GM23338 (cell line): ENCODE measurements around the gene ECHDC1. TPM values are rescaled to one million over a fixed set of nuclear protein-coding genes. Genes with fewer than 3 reads are reported as not detected.
A peak's percentile ranks its signal among the peaks of the same experiment; 100 is the strongest.
"Not testable (repeated sequence)": the region's sequence is repeated elsewhere in the genome, so short reads cannot be mapped to it uniquely, and the experiment has no call there.

ENCODE experiments used
- ATAC-seq: fragments of 200-7000 bp; cut with Tn5 transposase; 3 replicates; pipeline ENCODE4 v1.9.1; 2020
- DNase-seq: peaks from one replicate; pipeline ENCODE4 v3.0.0-alpha.2; 2015; ENCODE audit warnings: low spot score
- H2AFZ ChIP-seq: fragments of 200-600 bp; sonication (generic); 2 replicates; pipeline ENCODE4 v1.8.0; 2016; ENCODE audit warnings: antibody characterized with exemption, mild to moderate bottlenecking, moderate library complexity
- H3F3A ChIP-seq: fragments of 200-600 bp; sonication (generic); replicated peaks from 2 replicates; pipeline ENCODE4 v1.8.0; 2017; ENCODE audit warnings: antibody characterized with exemption, mixed run types, low read depth
- H3K27ac ChIP-seq: fragments of 200-600 bp; sonication (generic); 2 replicates; pipeline ENCODE4 v1.6.1; 2016; ENCODE audit warnings: low read depth
- H3K27me3 ChIP-seq: fragments of 200-600 bp; sonication (generic); 2 replicates; pipeline ENCODE4 v1.8.0; 2016; ENCODE audit warnings: mild to moderate bottlenecking, mixed run types, moderate library complexity; ENCODE audit not compliant: insufficient read depth
- H3K36me3 ChIP-seq: fragments of 200-600 bp; sonication (generic); 2 replicates; pipeline ENCODE4 v1.8.0; 2016; ENCODE audit warnings: mild to moderate bottlenecking; ENCODE audit not compliant: insufficient read depth
- H3K4me1 ChIP-seq: fragments of 200-600 bp; sonication (generic); 2 replicates; pipeline ENCODE4 v1.8.0; 2016; ENCODE audit warnings: mild to moderate bottlenecking, moderate library complexity; ENCODE audit not compliant: insufficient read depth
- H3K4me2 ChIP-seq: fragments of 200-600 bp; sonication (generic); 2 replicates; pipeline ENCODE4 v1.7.1; 2017; ENCODE audit warnings: mixed run types
- H3K4me3 ChIP-seq: fragments of 200-600 bp; sonication (generic); 2 replicates; pipeline ENCODE4 v1.6.1; 2016; ENCODE audit warnings: mixed run types
- H3K79me2 ChIP-seq: fragments of 200-600 bp; sonication (generic); replicated peaks from 2 replicates; pipeline ENCODE4 v1.8.0; 2017; ENCODE audit warnings: mild to moderate bottlenecking; ENCODE audit not compliant: insufficient read depth
- H3K9me2 ChIP-seq: fragments of 200-600 bp; sonication (generic); 2 replicates; pipeline ENCODE4 v1.8.0; 2017; ENCODE audit not compliant: insufficient read depth
- H4K20me1 ChIP-seq: fragments of 200-600 bp; sonication (generic); replicated peaks from 2 replicates; pipeline ENCODE4 v1.8.0; 2017; ENCODE audit warnings: mild to moderate bottlenecking; ENCODE audit not compliant: insufficient read depth
- H3K27ac Mint-ChIP-seq: 2 replicates; pipeline ENCODE4 v1.8.0; 2020; ENCODE audit warnings: inconsistent platforms, mild to moderate bottlenecking, moderate library complexity, mixed read lengths
- H3K27me3 Mint-ChIP-seq: 3 replicates; pipeline ENCODE4 v1.8.0; 2022; ENCODE audit warnings: low read depth, mild to moderate bottlenecking, moderate library complexity, mixed read lengths, inconsistent platforms; ENCODE audit not compliant: insufficient read depth, poor library complexity
- H3K36me3 Mint-ChIP-seq: 3 replicates; pipeline ENCODE4 v1.8.0; 2021; ENCODE audit warnings: low read depth, mild to moderate bottlenecking, inconsistent platforms, moderate library complexity, mixed read lengths
- H3K4me1 Mint-ChIP-seq: 3 replicates; pipeline ENCODE4 v1.8.0; 2020; ENCODE audit warnings: mild to moderate bottlenecking, inconsistent platforms, mixed read lengths
- H3K4me3 Mint-ChIP-seq: 3 replicates; pipeline ENCODE4 v1.8.0; 2021; ENCODE audit warnings: moderate library complexity, mild to moderate bottlenecking, inconsistent platforms, mixed read lengths
- H3K9me3 Mint-ChIP-seq: 3 replicates; pipeline ENCODE4 v1.8.0; 2020; ENCODE audit warnings: moderate library complexity, mild to moderate bottlenecking, inconsistent platforms, mixed read lengths
- CREB1 ChIP-seq: fragments of 250-450 bp; sonication (Bioruptor Pico); IDR thresholded peaks from 2 replicates; pipeline ENCODE4 v1.5.0; 2020; ENCODE audit warnings: low read depth, mild to moderate bottlenecking, moderate library complexity
- EZH2phosphoT487 ChIP-seq: fragments of 200-600 bp; sonication (generic); IDR thresholded peaks from one replicate; pipeline ENCODE4 v1.8.1; 2018; ENCODE audit warnings: antibody characterized with exemption; ENCODE audit not compliant: unreplicated experiment
- JUNB ChIP-seq: IDR thresholded peaks from one replicate; pipeline ENCODE4 v1.6.1; 2016; ENCODE audit warnings: antibody characterized with exemption; ENCODE audit not compliant: unreplicated experiment
- ZNF462 ChIP-seq: fragments of 250-450 bp; sonication (Bioruptor Pico); IDR thresholded peaks from 2 replicates; pipeline ENCODE4 v1.5.0; 2020; ENCODE audit warnings: mild to moderate bottlenecking, moderate library complexity
- polyA plus RNA-seq: library from polyadenylated mRNA; unstranded; fragments of >200 nt; fragmentation: Nextera tagmentation; extraction: Ambion mirVana; gene quantifications from 2 replicates; pipeline ENCODE4 v1.2.1, GENCODE V29; 2016
- total RNA-seq: library from RNA; depleted of rRNA; stranded (reverse); fragments of >200 nt; shearing (Covaris generic); gene quantifications from 2 replicates; pipeline ENCODE4 v1.2.3, GENCODE V29; 2014

Gene ECHDC1
- total and polyA plus RNA-seq, 2 experiments from 2014 or later, result 65.8 to 98.4 TPM

- no peak for TF ChIP-seq ZNF462 (CRISPR knock-in tag)
Measured at GRCh38 chr6:127385668-127386430, 42.4 kb upstream of the ECHDC1 start (continued).

DNA sequence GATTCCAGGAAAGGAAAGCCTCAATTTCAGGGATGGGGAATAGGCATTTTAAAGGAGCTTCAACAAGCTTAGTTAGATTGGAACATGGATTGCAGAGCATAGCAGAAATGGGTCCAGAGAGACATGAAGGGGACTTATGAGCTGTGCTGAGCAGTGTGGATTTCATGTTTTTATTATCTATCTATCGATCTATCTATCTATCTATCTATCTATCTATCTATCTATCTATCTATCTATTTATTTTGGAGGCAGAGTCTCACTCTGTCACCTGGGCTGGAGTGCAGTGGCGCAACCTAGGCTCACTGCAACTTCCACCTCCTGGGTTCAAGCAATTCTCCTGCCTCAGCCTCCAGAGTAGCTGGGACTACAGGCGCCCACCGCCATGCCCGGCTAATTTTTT, 41.4 kb upstream of the ECHDC1 start:
- ATAC-seq, result not testable (repeated sequence)

DNA sequence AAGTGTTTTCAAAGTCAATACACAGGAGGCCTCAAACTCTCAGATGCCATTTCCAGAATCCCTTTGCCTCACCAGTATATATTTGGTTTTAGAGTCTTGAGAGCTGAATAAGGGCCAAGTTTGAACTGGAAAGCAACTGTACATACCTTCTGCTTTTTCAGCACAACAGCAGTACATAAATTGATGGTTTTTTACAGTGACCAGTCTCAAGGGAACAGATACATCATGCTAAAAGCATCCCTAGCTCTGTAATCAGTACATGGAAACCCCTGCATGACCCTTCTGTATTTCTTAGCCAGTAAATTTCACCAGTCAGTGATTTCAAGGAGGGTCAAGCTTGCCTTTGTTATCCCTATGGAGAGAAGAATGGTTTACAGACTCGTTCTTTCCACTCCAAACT, 40.6 kb upstream of the ECHDC1 start:
- no peaks in the 10 kb centered on the region; the same call in 2 of the 3 replicates for H3K36me3 Mint-ChIP-seq
- H2AFZ ChIP-seq, result 0 out of 2 replicates have a peak overlapping the region, but pooled peaks have one; percentile 23
- TF ChIP-seq JUNB (no peak), CREB1 (CRISPR knock-in tag) (no peak), EZH2phosphoT487 (no peak)
- no peaks in the 10 kb centered on the region for H3K27me3 Mint-ChIP-seq
- H3K4me2 ChIP-seq, result no peak overlapping the region
- H3K4me1 ChIP-seq, result no peaks in the 10 kb centered on the region
- no peak overlapping the region for H3K27ac Mint-ChIP-seq
- no peaks in the 10 kb centered on the region for H3K27me3 ChIP-seq
- no peaks in the 10 kb centered on the region for H3K4me1 Mint-ChIP-seq
- DNase-seq (no peak), ATAC-seq (no peak)
- peaks cover 7% of the 10 kb centered on the region; the same call in 1 of the 3 replicates for H3K9me3 Mint-ChIP-seq
- H3K9me2 ChIP-seq, result no peaks in the 10 kb centered on the region
- no peak overlapping the region for H3K4me3 Mint-ChIP-seq
- no peak overlapping the region for H3K27ac ChIP-seq
- H4K20me1 ChIP-seq, result no peaks in the 10 kb centered on the region
- H3K79me2 ChIP-seq, result no peaks in the 10 kb centered on the region
- no peaks in the 10 kb centered on the region for H3K36me3 ChIP-seq
- no peak overlapping the region for H3K4me3 ChIP-seq
- H3F3A ChIP-seq, result no peaks in the 10 kb centered on the region

More for the DNA sequence above, 41.4 kb upstream of the ECHDC1 start:
- H3K36me3 ChIP-seq, H3K27ac Mint-ChIP-seq, H3K27me3 Mint-ChIP-seq, H3K4me1 Mint-ChIP-seq, H3K4me3 ChIP-seq, H3K4me2 ChIP-seq, H3K79me2 ChIP-seq, H3K4me1 ChIP-seq, DNase-seq, H4K20me1 ChIP-seq, H3K27ac ChIP-seq, H3K36me3 Mint-ChIP-seq, H3K4me3 Mint-ChIP-seq, H3K9me3 Mint-ChIP-seq, H3F3A ChIP-seq, H3K9me2 ChIP-seq, H3K27me3 ChIP-seq, H2AFZ ChIP-seq: not testable (repeated sequence)
